HepG2 (cell line): ENCODE data around the gene PIK3R1. TPM values are rescaled to one million over a fixed set of nuclear protein-coding genes. Genes with fewer than 3 reads are reported as not detected.

Experiments used
- ATAC-seq: fragments of 200-7000 bp; cut with Tn5 transposase; 3 replicates; pipeline ENCODE4 v1.9.1; 2020; ENCODE audit warnings: mild to moderate bottlenecking, moderate library complexity
- BruUV-seq: library from RNA; stranded (reverse); fragments of 400-500 nt; replicated peaks from 2 replicates; lab custom pipeline; 2021; lab: Mats Ljungman, UMichigan
- CTCF ChIA-PET: fragments of 300-600 bp; formaldehyde crosslinking; extraction: SDS; loops from one replicate; lab custom pipeline; 2021; ENCODE audit warnings: low total read pairs, inconsistent platforms, low intra/inter-chr PET ratio; lab: Yijun Ruan, JAX
- POLR2A ChIA-PET: fragments of 350-600 bp; sonication (Branson Sonifier 250); formaldehyde crosslinking; loops from one replicate; lab custom pipeline; 2020; ENCODE audit warnings: antibody characterized with exemption, inconsistent platforms; lab: Yijun Ruan, JAX
- DNase-seq: peaks from one replicate; pipeline ENCODE4 v3.0.0-alpha.2; 2015; ENCODE audit warnings: low spot score
- FAIRE-seq: peaks from 3 replicates; lab custom pipeline; 2011; peaks lifted over from hg19 to GRCh38; lab: Jason Lieb, UNC
- H2AFZ ChIP-seq: one replicate; pipeline ENCODE4 v1.6.1; 2011; ENCODE audit warnings: low read length, inconsistent platforms
- H3K27ac ChIP-seq: fragments of 300-600 bp; 3 replicates; pipeline ENCODE4 v1.8.0; 2011; ENCODE audit warnings: mixed run types, mild to moderate bottlenecking, mixed read lengths, low read length, inconsistent platforms; ENCODE audit not compliant: insufficient read depth; ENCODE audit errors: extremely low read length
- H3K27me3 ChIP-seq, 2 experiments: fragments of 200-600 bp in 1 of 2; 2 replicates in 1 of 2; 3 replicates in 1 of 2; pipeline versions ENCODE4 v1.6.0 to v1.8.0; 2011; ENCODE audit warnings: low read length in 2 of 2, mild to moderate bottlenecking in 2 of 2, moderate library complexity in 2 of 2, inconsistent platforms in 1 of 2; ENCODE audit not compliant: insufficient read depth in 2 of 2, control insufficient read depth in 1 of 2
- H3K36me3 ChIP-seq, 2 experiments: fragments of 200-600 bp in 1 of 2; replicated peaks in 1 of 2; 2 replicates in 1 of 2; 3 replicates in 1 of 2; pipeline versions ENCODE4 v1.5.1 to v1.8.0; 2011; ENCODE audit warnings: low read length in 2 of 2, inconsistent platforms in 1 of 2; ENCODE audit not compliant: insufficient read depth in 2 of 2, control insufficient read depth in 1 of 2
- H3K4me1 ChIP-seq: 2 replicates; pipeline ENCODE4 v1.5.1; 2012; ENCODE audit warnings: low read length, inconsistent platforms; ENCODE audit not compliant: insufficient read depth
- H3K4me2 ChIP-seq: 2 replicates; pipeline ENCODE4 v1.6.0; 2011; ENCODE audit warnings: low read depth, low read length, inconsistent platforms
- H3K4me3 ChIP-seq, 3 experiments: fragments of 200-600 bp in 1 of 3; sonication (generic), shearing (Covaris generic) in 1 of 3; replicated peaks in 1 of 3; 2 replicates each; pipeline ENCODE4 v1.5.1; 2011 to 2016; ENCODE audit warnings: low read length in 3 of 3, inconsistent platforms in 2 of 3, low read depth in 2 of 3, mild to moderate bottlenecking in 2 of 3, control low read depth in 1 of 3, mixed read lengths in 1 of 3; ENCODE audit not compliant: insufficient read depth in 1 of 3
- H3K79me2 ChIP-seq: one replicate; pipeline ENCODE4 v1.6.1; 2011; ENCODE audit warnings: low read length, inconsistent platforms; ENCODE audit not compliant: insufficient read depth
- H3K9ac ChIP-seq: 2 replicates; pipeline ENCODE4 v1.6.0; 2011; ENCODE audit warnings: mild to moderate bottlenecking, low read depth, low read length, inconsistent platforms; ENCODE audit not compliant: insufficient read depth
- H3K9me3 ChIP-seq: 2 replicates; pipeline ENCODE4 v1.5.1; 2012; ENCODE audit warnings: mild to moderate bottlenecking, low read length
- H4K20me1 ChIP-seq: 2 replicates; pipeline ENCODE4 v1.6.0; 2011; ENCODE audit warnings: inconsistent platforms, mild to moderate bottlenecking, low read length, moderate library complexity; ENCODE audit not compliant: insufficient read depth
- AKNA ChIP-seq: sonication (generic); formaldehyde crosslinking; IDR thresholded peaks from 2 replicates; pipeline ENCODE4 v1.4.0; 2020; ENCODE audit warnings: missing genetic modification reagents, borderline replicate concordance
- FOXP1 ChIP-seq, 2 experiments: fragments of 450-650 bp in 1 of 2; IDR thresholded peaks; 2 replicates each; pipeline ENCODE4 v1.6.1; 2017 to 2018; ENCODE audit warnings: antibody characterized with exemption in 1 of 2
- GATA4 ChIP-seq: sonication (generic); IDR thresholded peaks from 2 replicates; pipeline ENCODE4 v1.6.1; 2016; ENCODE audit warnings: antibody characterized with exemption, low read depth, borderline replicate concordance
- GLMP ChIP-seq: sonication (generic); formaldehyde crosslinking; IDR thresholded peaks from 2 replicates; pipeline ENCODE4 v1.9.0; 2021; ENCODE audit warnings: missing genetic modification reagents, mild to moderate bottlenecking, borderline replicate concordance
- HNF1B ChIP-seq: sonication (generic); formaldehyde crosslinking; IDR thresholded peaks from 2 replicates; pipeline ENCODE4 v1.5.1; 2020; ENCODE audit warnings: mild to moderate bottlenecking, moderate library complexity, missing genetic modification reagents
- MAFF ChIP-seq: IDR thresholded peaks from 2 replicates; pipeline ENCODE4 v1.6.1; 2011; ENCODE audit warnings: low read depth, low read length, improper control_type of control experiment
- PAX8 ChIP-seq: sonication (generic); formaldehyde crosslinking; IDR thresholded peaks from 2 replicates; pipeline ENCODE4 v1.8.0; 2022; ENCODE audit warnings: mild to moderate bottlenecking, missing genetic modification reagents, borderline replicate concordance
- POLR2AphosphoS2 ChIP-seq: IDR thresholded peaks from 2 replicates; pipeline ENCODE4 v1.6.1; 2011; ENCODE audit warnings: low read depth, low read length, improper control_type of control experiment
- SETDB1 ChIP-seq: sonication (generic); formaldehyde crosslinking; IDR thresholded peaks from 2 replicates; pipeline ENCODE4 v1.5.1; 2020; ENCODE audit warnings: missing genetic modification reagents, mild to moderate bottlenecking, borderline replicate concordance
- TBL1XR1 ChIP-seq: fragments of 150-350 bp; IDR thresholded peaks from 2 replicates; pipeline ENCODE4 v1.6.1; 2014; ENCODE audit warnings: borderline replicate concordance, low read length; ENCODE audit not compliant: partially characterized antibody
- TRIM24 ChIP-seq: sonication (generic); formaldehyde crosslinking; IDR thresholded peaks from 2 replicates; pipeline ENCODE4 v1.8.0; 2022; ENCODE audit warnings: mild to moderate bottlenecking, missing genetic modification reagents
- ZBTB21 ChIP-seq: sonication (generic); formaldehyde crosslinking; IDR thresholded peaks from 2 replicates; pipeline ENCODE4 v1.4.0; 2020; ENCODE audit warnings: missing genetic modification reagents
- ZNF276 ChIP-seq: sonication (generic); formaldehyde crosslinking; IDR thresholded peaks from 2 replicates; pipeline ENCODE4 v1.4.0; 2020; ENCODE audit warnings: mild to moderate bottlenecking, low read depth, missing genetic modification reagents
- ZNF331 ChIP-seq: sonication (generic); formaldehyde crosslinking; IDR thresholded peaks from 2 replicates; pipeline ENCODE4 v1.4.0; 2020; ENCODE audit warnings: missing genetic modification reagents
- ZNF772 ChIP-seq: sonication (generic); formaldehyde crosslinking; IDR thresholded peaks from 2 replicates; pipeline ENCODE4 v1.5.0; 2020; ENCODE audit warnings: mild to moderate bottlenecking, missing genetic modification reagents
- WGBS: methylation state at CpG from one replicate; pipeline ENCODE4 v1.1.6; 2017; ENCODE audit warnings: low lambda C conversion rate; 5-methylcytosine and 5-hydroxymethylcytosine counted together
- in situ Hi-C: cut with HindIII; loops from 2 replicates; pipeline ENCODE4 v1.10.0; 2017; ENCODE audit warnings: low pct_unique_long_range_greater_than_20kb; ENCODE audit not compliant: extremely low pct_ligation_motif_present
- intact Hi-C: fragments of 100-400 bp; cut with micrococcal nuclease; formaldehyde crosslinking; loops from one replicate; pipeline ENCODE4 v1.10.0; 2022; ENCODE audit not compliant: unreplicated experiment
- polyA plus RNA-seq, 8 experiments: library from polyadenylated mRNA; depleted of rRNA in 3 of 8; stranded (reverse) in 7 of 8; unstranded in 1 of 8; fragments of >200 nt; fragmentation: Illumina TruSeq in 4 of 8; extraction: Trizol in 4 of 8; gene quantifications; 2 replicates each; pipeline versions ENCODE4 v1.2.1 to v1.2.3, GENCODE V29; 2011 to 2016; ENCODE audit warnings: low read depth in 4 of 8, missing spikeins in 1 of 8, mixed read lengths in 1 of 8; ENCODE audit not compliant: insufficient read depth in 1 of 8
- total RNA-seq, 5 experiments: library from RNA; depleted of rRNA; stranded (reverse); fragments of >200 nt; fragmentation: Illumina TruSeq; extraction: Trizol; gene quantifications; 2 replicates each; pipeline ENCODE4 v1.2.3, GENCODE V29; 2016; ENCODE audit warnings: low read depth in 1 of 5

PIK3R1 gene
- total and polyA plus RNA-seq, 2 of the 13 experiments (the other 11 are each of a cell fraction or from before 2014, with no cell fraction given) = 8.4 to 21.3 TPM

GRCh38 chr5:68306361-68307014, 90.9 kb downstream of the PIK3R1 start:
- H3K4me1 ChIP-seq = no peaks in the 10 kb centered on the region
- no peaks in the 10 kb centered on the region for H4K20me1 ChIP-seq
- ATAC-seq (no peak), FAIRE-seq (no peak), DNase-seq (no peak)
- H3K27me3 ChIP-seq = peaks cover 0 to 4% of the 10 kb centered on the region in 2 experiments; a peak in 1 of 5 replicates
- H3K79me2 ChIP-seq = no peaks in the 10 kb centered on the region
- POLR2A ChIA-PET = no interaction called here
- intact Hi-C loops (no loop called here), in situ Hi-C loops (no loop called here)
- WGBS = 33% methylated on average over 7 of the region's 7 CpGs
- H3K36me3 ChIP-seq = no peaks in the 10 kb centered on the region
- no peak overlapping the region for H3K9ac ChIP-seq
- H3K4me2 ChIP-seq = no peak overlapping the region
- CTCF ChIA-PET = no interaction called here
- no peaks in the 10 kb centered on the region for H3K9me3 ChIP-seq
- no TSS peak for BruUV-seq
- no peak overlapping the region for H3K4me3 ChIP-seq
- no peak overlapping the region for H3K27ac ChIP-seq
- H2AFZ ChIP-seq = no peak overlapping the region
- no peak for TF ChIP-seq AKNA (CRISPR knock-in tag)
- TF ChIP-seq GATA4 = no peak
- TF ChIP-seq HNF1B (CRISPR knock-in tag) = no peak
- no peak for TF ChIP-seq ZNF276 (CRISPR knock-in tag)
- TF ChIP-seq SETDB1 (CRISPR knock-in tag) = no peak
- TF ChIP-seq PAX8 (CRISPR knock-in tag) = no peak
- TF ChIP-seq ZNF331 (CRISPR knock-in tag) = no peak
- TF ChIP-seq GLMP (CRISPR knock-in tag) = no peak
- no peak for TF ChIP-seq ZBTB21 (CRISPR knock-in tag)
- TF ChIP-seq FOXP1 (IDR thresholded peaks at IDR 0.05) = no peak
- no peak for TF ChIP-seq FOXP1 (CRISPR knock-in tag; IDR thresholded peaks at IDR 0.05)
- no peak for TF ChIP-seq ZNF772 (CRISPR knock-in tag)
- TF ChIP-seq TRIM24 (CRISPR knock-in tag) = no peak
- no peak for TF ChIP-seq MAFF
- TF ChIP-seq POLR2AphosphoS2 = no peak
- no peak for TF ChIP-seq TBL1XR1
